ENCODE measurements around the gene STK10.

The STK10 gene

GRCh38 chr5:172164769-172165212 is 23.2 kb downstream of the STK10 start:
- POLR2A ChIA-PET = interaction anchor here (1.5 kb wide), 1 partner anchor 32 kb away, joined by 3 read pairs; no protein-coding TSS in a partner anchor
- no peak for DNase-seq (ENCODE audit: extremely low spot score)
- CTCF ChIA-PET = no interaction called here
- TF ChIP-seq, protein P1, sequence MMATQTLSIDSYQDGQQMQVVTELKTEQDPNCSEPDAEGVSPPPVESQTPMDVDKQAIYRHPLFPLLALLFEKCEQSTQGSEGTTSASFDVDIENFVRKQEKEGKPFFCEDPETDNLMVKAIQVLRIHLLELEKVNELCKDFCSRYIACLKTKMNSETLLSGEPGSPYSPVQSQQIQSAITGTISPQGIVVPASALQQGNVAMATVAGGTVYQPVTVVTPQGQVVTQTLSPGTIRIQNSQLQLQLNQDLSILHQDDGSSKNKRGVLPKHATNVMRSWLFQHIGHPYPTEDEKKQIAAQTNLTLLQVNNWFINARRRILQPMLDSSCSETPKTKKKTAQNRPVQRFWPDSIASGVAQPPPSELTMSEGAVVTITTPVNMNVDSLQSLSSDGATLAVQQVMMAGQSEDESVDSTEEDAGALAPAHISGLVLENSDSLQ (IDR thresholded peaks at IDR 0.05) = no peak
- TF ChIP-seq HDGF (IDR thresholded peaks at IDR 0.05; ENCODE audit: borderline replicate concordance) = no peak

DNA sequence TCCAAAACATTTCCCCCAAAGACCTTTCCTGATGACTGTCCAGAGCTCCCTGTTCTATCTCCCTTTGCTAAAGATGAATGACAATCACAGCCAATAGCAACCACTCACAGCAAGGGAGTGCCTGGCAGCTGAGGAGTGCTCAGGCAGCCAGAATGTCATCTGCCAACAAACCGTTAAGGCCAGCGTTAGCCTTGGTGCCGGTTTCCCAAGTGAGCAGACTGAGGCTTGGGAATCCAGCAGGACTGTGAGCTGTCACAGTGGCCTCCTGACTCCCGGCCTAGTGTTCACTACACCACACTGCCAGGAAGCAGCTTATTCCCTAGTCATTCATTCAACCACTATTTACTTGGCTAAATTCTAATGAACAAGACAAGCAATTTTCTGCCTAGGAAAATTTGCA is 24.7 kb downstream of the STK10 start:
- DNase-seq (ENCODE audit: extremely low spot score) = no peak
- ChIA-PET CTCF (interaction anchor here (1.8 kb wide), 1 partner anchor 10 kb away, joined by 4 read pairs; no protein-coding TSS in a partner anchor), POLR2A (no interaction called here)
- TF ChIP-seq, protein P1 (IDR thresholded peaks at IDR 0.05) = no peak
- no peak for TF ChIP-seq SP1 (IDR thresholded peaks at IDR 0.05)
- TF ChIP-seq TARDBP (IDR thresholded peaks at IDR 0.05) = no peak
- no peak for TF ChIP-seq ELF4 (IDR thresholded peaks at IDR 0.05)
- no peak for TF ChIP-seq BHLHE40 (IDR thresholded peaks at IDR 0.05; ENCODE audit: borderline replicate concordance)
- TF ChIP-seq L3MBTL2 (conservative IDR thresholded peaks at IDR 0.05) = no peak
- TF ChIP-seq FOXK2 (IDR thresholded peaks at IDR 0.05) = no peak
- no peak for TF ChIP-seq LEF1 (IDR thresholded peaks at IDR 0.05; ENCODE audit: borderline replicate concordance)
- TF ChIP-seq FOXA1 (IDR thresholded peaks at IDR 0.05) = no peak
- no peak for TF ChIP-seq ZNF384 (IDR thresholded peaks at IDR 0.05)
- TF ChIP-seq NFRKB (IDR thresholded peaks at IDR 0.05) = no peak
- TF ChIP-seq ARNT (IDR thresholded peaks at IDR 0.05) = no peak
- TF ChIP-seq HDGF (IDR thresholded peaks at IDR 0.05; ENCODE audit: borderline replicate concordance) = no peak
- no peak for TF ChIP-seq SUZ12 (IDR thresholded peaks at IDR 0.05)
- no peak for TF ChIP-seq CTBP1 (IDR thresholded peaks at IDR 0.05; ENCODE audit: borderline replicate concordance)
- no peak for TF ChIP-seq FOXM1 (IDR thresholded peaks at IDR 0.05; ENCODE audit: borderline replicate concordance)

- ChIA-PET CTCF (interaction anchor here (1.8 kb wide), 1 partner anchor 10 kb away, joined by 4 read pairs; no protein-coding TSS in a partner anchor), POLR2A (no interaction called here)
Measured at GRCh38 chr5:172162987-172163343, 25.1 kb downstream of the STK10 start.

DNA sequence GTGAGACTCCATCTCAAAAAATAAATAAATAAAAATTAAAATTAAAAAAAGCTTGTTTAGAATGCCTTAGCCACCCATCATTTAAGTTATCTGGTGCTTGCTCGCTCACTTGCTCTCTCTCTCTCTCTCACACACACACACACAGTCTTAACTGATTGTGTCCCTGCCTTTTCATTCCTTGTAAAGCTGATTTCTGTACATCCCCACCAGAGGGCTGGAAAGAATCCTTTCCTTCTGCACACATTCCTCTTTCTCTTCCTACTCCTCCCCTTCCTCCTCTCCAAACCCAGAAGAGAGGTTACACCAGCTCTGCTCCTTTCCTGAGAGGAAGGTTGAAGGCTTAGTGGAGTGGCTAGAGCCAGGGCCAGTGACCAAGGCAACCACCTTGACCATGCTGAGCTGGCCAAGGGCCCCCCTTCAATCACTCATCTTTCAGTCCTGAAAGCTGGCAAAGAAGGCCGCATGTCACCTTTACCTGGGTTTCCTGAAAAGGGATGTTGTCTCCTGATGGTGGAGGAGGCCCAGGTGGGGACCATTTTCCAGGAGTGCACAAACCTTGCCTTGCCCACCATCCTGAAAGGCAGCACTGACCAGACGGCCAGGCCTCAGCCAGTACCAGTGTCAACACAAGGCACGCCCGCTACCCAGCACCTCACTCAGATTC is 25.6 kb downstream of the STK10 start:
- POLR2A ChIA-PET = no interaction called here
- DNase-seq (ENCODE audit: extremely low spot score) = no peak
- CTCF ChIA-PET = interaction anchor here (1.3 to 1.8 kb wide), 2 partner anchors 11 to 59 kb away, joined by 4 to 6 read pairs; no protein-coding TSS in a partner anchor
- TF ChIP-seq ZNF384 (IDR thresholded peaks at IDR 0.05) (no peak), L3MBTL2 (conservative IDR thresholded peaks at IDR 0.05) (no peak), TARDBP (IDR thresholded peaks at IDR 0.05) (no peak), CTBP1 (IDR thresholded peaks at IDR 0.05; ENCODE audit: borderline replicate concordance) (no peak)

More at GRCh38 chr5:172162987-172163343, 25.1 kb downstream of the STK10 start:
- TF ChIP-seq ARNT (IDR thresholded peaks at IDR 0.05) = no peak
- TF ChIP-seq SUZ12 (IDR thresholded peaks at IDR 0.05) = no peak
- TF ChIP-seq FOXA1 (IDR thresholded peaks at IDR 0.05) = no peak
- no peak for TF ChIP-seq HDGF (IDR thresholded peaks at IDR 0.05; ENCODE audit: borderline replicate concordance)
- TF ChIP-seq, protein P1 (IDR thresholded peaks at IDR 0.05) = no peak
- TF ChIP-seq FOXM1 (IDR thresholded peaks at IDR 0.05; ENCODE audit: borderline replicate concordance) = no peak
- TF ChIP-seq CTBP1 (IDR thresholded peaks at IDR 0.05; ENCODE audit: borderline replicate concordance) = no peak
- TF ChIP-seq NFRKB (IDR thresholded peaks at IDR 0.05) = no peak
- TF ChIP-seq TARDBP (IDR thresholded peaks at IDR 0.05) = no peak
- TF ChIP-seq ELF4 (IDR thresholded peaks at IDR 0.05) = no peak
- TF ChIP-seq FOXK2 (IDR thresholded peaks at IDR 0.05) = no peak
- TF ChIP-seq LEF1 (IDR thresholded peaks at IDR 0.05; ENCODE audit: borderline replicate concordance) = no peak
- no peak for TF ChIP-seq L3MBTL2 (conservative IDR thresholded peaks at IDR 0.05)
- no peak for TF ChIP-seq SP1 (IDR thresholded peaks at IDR 0.05)
- TF ChIP-seq ZNF384 (IDR thresholded peaks at IDR 0.05) = no peak
- TF ChIP-seq BHLHE40 (IDR thresholded peaks at IDR 0.05; ENCODE audit: borderline replicate concordance) = no peak
- DNase-seq (ENCODE audit: extremely low spot score) = no peak

DNA sequence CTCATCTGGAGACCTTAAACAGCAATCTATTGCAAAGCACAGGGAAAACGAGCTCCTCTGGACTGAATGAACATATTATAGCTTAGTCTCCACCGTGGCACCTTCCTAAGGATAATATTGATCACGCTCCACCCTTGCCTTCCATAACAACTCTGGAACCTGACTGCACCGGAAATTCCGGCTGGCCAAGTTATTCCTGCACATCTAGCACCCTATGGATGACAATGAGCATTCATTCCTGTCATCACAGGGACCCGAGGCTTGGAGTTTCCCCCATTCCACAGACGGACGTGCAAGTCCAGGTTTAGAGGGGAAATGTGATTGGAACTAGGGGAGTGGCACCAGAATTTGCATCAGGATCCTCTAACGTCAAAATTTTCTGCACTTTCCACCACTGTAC is 27.5 kb downstream of the STK10 start:
- no peak for DNase-seq (ENCODE audit: extremely low spot score)
- ChIA-PET CTCF (no interaction called here), POLR2A (no interaction called here)
- TF ChIP-seq L3MBTL2 (conservative IDR thresholded peaks at IDR 0.05) (no peak), SUZ12 (IDR thresholded peaks at IDR 0.05) (no peak), ARNT (IDR thresholded peaks at IDR 0.05) (no peak), LEF1 (IDR thresholded peaks at IDR 0.05; ENCODE audit: borderline replicate concordance) (no peak), TARDBP (IDR thresholded peaks at IDR 0.05) (no peak)

- ChIA-PET POLR2A (no interaction called here), CTCF (interaction anchor here (0.6 kb wide), 1 partner anchor 52 kb away, joined by 3 read pairs; no protein-coding TSS in a partner anchor)
- TF ChIP-seq NFRKB (IDR thresholded peaks at IDR 0.05) (no peak), FOXK2 (IDR thresholded peaks at IDR 0.05) (no peak), ELF4 (IDR thresholded peaks at IDR 0.05) (no peak), FOXA1 (IDR thresholded peaks at IDR 0.05) (no peak), SUZ12 (IDR thresholded peaks at IDR 0.05) (no peak), BHLHE40 (IDR thresholded peaks at IDR 0.05; ENCODE audit: borderline replicate concordance) (no peak), L3MBTL2 (conservative IDR thresholded peaks at IDR 0.05) (no peak), CTBP1 (IDR thresholded peaks at IDR 0.05; ENCODE audit: borderline replicate concordance) (no peak), SP1 (IDR thresholded peaks at IDR 0.05) (no peak), FOXM1 (IDR thresholded peaks at IDR 0.05; ENCODE audit: borderline replicate concordance) (no peak), HDGF (IDR thresholded peaks at IDR 0.05; ENCODE audit: borderline replicate concordance) (no peak), LEF1 (IDR thresholded peaks at IDR 0.05; ENCODE audit: borderline replicate concordance) (no peak), TARDBP (IDR thresholded peaks at IDR 0.05) (no peak), ARNT (IDR thresholded peaks at IDR 0.05) (no peak), ZNF384 (IDR thresholded peaks at IDR 0.05) (no peak)
- TF ChIP-seq, protein P1 (IDR thresholded peaks at IDR 0.05) = no peak
- no peak for DNase-seq (ENCODE audit: extremely low spot score)
Measured at GRCh38 chr5:172159016-172159415, 29.0 kb downstream of the STK10 start.
